Spleen (tissue), 7 donors: ENCODE results near the gene ZNF575.

Source experiments
- CTCF ChIP-seq, 11 experiments: fragments of 200-600 bp in 7 of 11; fragments of 450-650 bp in 4 of 11; sonication (generic) in 4 of 11; IDR thresholded peaks in 8 of 11; conservative IDR thresholded peaks in 3 of 11; 1 replicate in 7 of 11; 2 replicates in 4 of 11; pipeline versions ENCODE4 v1.4.0 to v1.8.0; 2016 to 2021; ENCODE audit warnings: antibody characterized with exemption in 11 of 11, inconsistent platforms in 4 of 11, mild to moderate bottlenecking in 1 of 11
- POLR2A ChIP-seq, 3 donors: fragments of 450-650 bp; IDR thresholded peaks; one replicate each; pipeline ENCODE4 v1.5.1; 2017; ENCODE audit warnings: antibody characterized with exemption in 3 of 3, mild to moderate bottlenecking in 1 of 3
- POLR2AphosphoS5 ChIP-seq, 3 donors: sonication (generic); formaldehyde crosslinking; IDR thresholded peaks; one replicate each; pipeline ENCODE4 v1.5.1; 2017; ENCODE audit warnings: antibody characterized with exemption in 3 of 3
- donor health status: DM: no; HTN: no; CAD: no; lungs with moderate emphysema.
- donor health status: DM: no; HTN: no; CAD: no.
- donor health status: DM: no; HTN: no; CAD: no.

GRCh38 chr19:43532571-43532961 lies 422 bp upstream of the ZNF575 start:
- TF ChIP-seq POLR2A (IDR thresholded peaks at IDR 0.05), result no peak
- no peak for TF ChIP-seq CTCF (IDR thresholded peaks at IDR 0.05 in 8 of 11, conservative IDR thresholded peaks at IDR 0.05 in 3 of 11)
- no peak for TF ChIP-seq POLR2AphosphoS5 (IDR thresholded peaks at IDR 0.05)
